Stimulated activated effector memory CD8-positive, alpha-beta T cell treated with anti-CD3 and anti-CD28 coated beads, Interleukin-12 subunit alpha, Interleukin-12 subunit beta, amount 100 ng/mL, for 72 hours (primary cell): ENCODE measurements around the gene TAB2.

Experiments
- ATAC-seq: fragments of 150-1000 bp; cut with Tn5 transposase; 2 replicates; pipeline ENCODE4 v1.10.0; 2021
- DNase-seq, 2 donors: peaks; one replicate each; pipeline ENCODE4 v3.0.0; 2021 to 2022; ENCODE audit warnings: low spot score in 2 of 2
- H3K27ac Mint-ChIP-seq: one replicate; pipeline ENCODE4 v1.8.0; 2022; ENCODE audit warnings: mild to moderate bottlenecking, mixed read lengths
- H3K36me3 Mint-ChIP-seq: one replicate; pipeline ENCODE4 v1.8.0; 2022; ENCODE audit warnings: mild to moderate bottlenecking, mixed read lengths
- H3K4me1 Mint-ChIP-seq: one replicate; pipeline ENCODE4 v1.8.0; 2022; ENCODE audit warnings: mixed read lengths
- H3K4me3 Mint-ChIP-seq: one replicate; pipeline ENCODE4 v1.8.0; 2022; ENCODE audit warnings: mild to moderate bottlenecking, mixed read lengths
- H3K9me3 Mint-ChIP-seq: one replicate; pipeline ENCODE4 v1.8.0; 2022; ENCODE audit warnings: mixed read lengths

The TAB2 gene

GRCh38 chr6:149320796-149321195, 3.3 kb downstream of the TAB2 start:
- ATAC-seq (no peak), DNase-seq (no peak)
- Mint-ChIP-seq H3K27ac (peak overlapping the region; percentile 93), H3K4me1 (peaks cover 28% of the 10 kb centered on the region), H3K9me3 (no peaks in the 10 kb centered on the region), H3K36me3 (peaks cover 73% of the 10 kb centered on the region), H3K4me3 (peak overlapping the region; percentile 80)

GRCh38 chr6:149323353-149323752, 5.8 kb downstream of the TAB2 start:
- Mint-ChIP-seq H3K9me3 (no peaks in the 10 kb centered on the region), H3K36me3 (peaks cover 94% of the 10 kb centered on the region), H3K27ac (peak overlapping the region; percentile 79), H3K4me1 (peaks cover 35% of the 10 kb centered on the region), H3K4me3 (peak overlapping the region; percentile 80)
- ATAC-seq = no peak
- DNase-seq = no peak

DNA sequence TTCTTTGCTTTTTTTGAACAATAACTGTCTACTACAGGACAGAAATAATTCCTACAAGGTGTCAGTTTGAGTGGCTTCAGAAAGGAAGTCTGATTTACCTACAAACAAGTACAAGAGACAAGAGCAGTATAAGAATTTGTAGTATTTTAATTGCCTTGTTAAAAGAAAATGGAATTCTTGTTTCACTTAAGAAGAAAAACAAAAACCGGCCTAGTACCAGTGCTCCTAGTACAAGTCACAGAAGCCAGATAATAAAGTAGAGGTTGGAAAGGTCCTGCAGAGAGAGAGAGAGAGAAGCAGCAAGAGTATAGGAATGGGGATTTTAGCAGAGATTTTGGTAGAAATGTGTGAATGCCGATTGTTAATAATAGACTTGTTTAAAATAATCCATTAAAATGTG, 6.4 kb downstream of the TAB2 start:
- H3K36me3 Mint-ChIP-seq = peaks cover 90% of the 10 kb centered on the region
- peaks cover 40% of the 10 kb centered on the region for H3K4me1 Mint-ChIP-seq
- no peak for ATAC-seq
- DNase-seq = no peak
- peak overlapping the region; percentile 79 for H3K27ac Mint-ChIP-seq
- no peaks in the 10 kb centered on the region for H3K9me3 Mint-ChIP-seq
- H3K4me3 Mint-ChIP-seq = peak overlapping the region; percentile 80

- DNase-seq (no peak), ATAC-seq (peak; percentile 49)
- Mint-ChIP-seq H3K27ac (peak overlapping the region; percentile 79), H3K36me3 (peaks cover 85% of the 10 kb centered on the region), H3K4me1 (peaks cover 46% of the 10 kb centered on the region), H3K9me3 (no peaks in the 10 kb centered on the region), H3K4me3 (peak overlapping the region; percentile 80)
These were observed 6.9 kb downstream of the TAB2 start for GRCh38 chr6:149324428-149324827.

- ATAC-seq = no peak
- Mint-ChIP-seq H3K4me3 (peak overlapping the region; percentile 14), H3K4me1 (peaks cover 56% of the 10 kb centered on the region), H3K9me3 (no peaks in the 10 kb centered on the region), H3K27ac (no peak overlapping the region), H3K36me3 (peaks cover 79% of the 10 kb centered on the region)
- no peak for DNase-seq
These were observed 8.2 kb downstream of the TAB2 start for GRCh38 chr6:149325648-149326236.

- ATAC-seq (no peak), DNase-seq (no peak)
- Mint-ChIP-seq H3K36me3 (peaks cover 81% of the 10 kb centered on the region), H3K4me1 (peaks cover 71% of the 10 kb centered on the region), H3K9me3 (no peaks in the 10 kb centered on the region), H3K4me3 (no peak overlapping the region), H3K27ac (peak overlapping the region; percentile 46)
These were observed 10.1 kb downstream of the TAB2 start for GRCh38 chr6:149327638-149328037.

DNA sequence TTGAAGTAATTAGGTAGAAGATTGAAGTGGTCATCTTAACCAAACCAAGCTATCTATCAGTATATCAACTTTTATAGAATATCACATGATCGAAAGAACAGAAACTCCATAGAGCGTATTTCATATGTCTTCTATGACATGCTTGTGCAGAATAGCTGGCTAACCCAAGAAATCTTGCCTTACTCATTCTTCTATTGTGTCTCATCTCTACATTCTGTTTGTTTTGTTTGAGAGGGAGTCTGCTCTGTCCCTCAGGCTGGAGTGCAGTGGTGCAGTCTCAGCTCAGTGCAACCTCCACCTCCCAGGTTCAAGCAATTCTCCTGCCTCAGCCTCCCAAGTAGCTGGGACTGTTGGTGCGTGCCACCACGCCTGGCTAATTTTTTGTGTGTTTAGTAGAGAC, 10.6 kb downstream of the TAB2 start:
- Mint-ChIP-seq H3K4me1 (peaks cover 71% of the 10 kb centered on the region), H3K9me3 (no peaks in the 10 kb centered on the region), H3K27ac (peak overlapping the region; percentile 46), H3K4me3 (peak overlapping the region; percentile 57), H3K36me3 (peaks cover 77% of the 10 kb centered on the region)
- peak; percentile 34 for ATAC-seq
- DNase-seq = no peak

GRCh38 chr6:149329529-149329928, 12.0 kb downstream of the TAB2 start:
- peaks cover 64% of the 10 kb centered on the region for H3K36me3 Mint-ChIP-seq
- H3K27ac Mint-ChIP-seq = no peak overlapping the region
- H3K9me3 Mint-ChIP-seq = no peaks in the 10 kb centered on the region
- H3K4me3 Mint-ChIP-seq = peak overlapping the region; percentile 57
- peaks cover 71% of the 10 kb centered on the region for H3K4me1 Mint-ChIP-seq
- DNase-seq (no peak), ATAC-seq (peak; percentile 48)

DNA sequence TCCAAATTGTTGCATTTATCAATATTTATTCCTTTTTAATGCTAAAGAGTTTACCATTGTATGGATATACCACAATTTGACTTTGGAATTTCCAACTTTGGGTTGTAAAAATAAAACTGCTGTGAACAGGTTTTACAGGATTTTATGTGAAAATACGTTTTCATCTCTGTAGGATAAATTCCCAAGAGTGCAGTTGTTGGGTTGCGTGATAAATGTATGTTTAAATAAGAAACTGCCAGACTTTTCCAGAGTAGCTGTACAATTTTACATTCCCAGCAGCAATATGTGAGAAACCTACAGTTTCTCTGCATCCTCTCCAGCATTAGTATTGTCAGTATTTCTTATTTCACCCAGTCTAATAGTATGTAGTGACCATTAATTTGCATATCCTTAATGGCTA, 12.6 kb downstream of the TAB2 start:
- peaks cover 74% of the 10 kb centered on the region for H3K4me1 Mint-ChIP-seq
- no peaks in the 10 kb centered on the region for H3K9me3 Mint-ChIP-seq
- peak overlapping the region; percentile 57 for H3K4me3 Mint-ChIP-seq
- no peak overlapping the region for H3K27ac Mint-ChIP-seq
- ATAC-seq (no peak), DNase-seq (no peak)
- H3K36me3 Mint-ChIP-seq = peaks cover 62% of the 10 kb centered on the region

- Mint-ChIP-seq H3K36me3 (peaks cover 58% of the 10 kb centered on the region), H3K4me1 (peaks cover 80% of the 10 kb centered on the region), H3K9me3 (no peaks in the 10 kb centered on the region), H3K4me3 (peak overlapping the region; percentile 57), H3K27ac (peak overlapping the region; percentile 63)
- DNase-seq (no peak), ATAC-seq (no peak)
These were observed 13.7 kb downstream of the TAB2 start for GRCh38 chr6:149331043-149331807.

GRCh38 chr6:149331871-149332270, 14.4 kb downstream of the TAB2 start:
- H3K4me3 Mint-ChIP-seq = peak overlapping the region; percentile 57
- DNase-seq = no peak
- H3K27ac Mint-ChIP-seq = peak overlapping the region; percentile 63

DNA sequence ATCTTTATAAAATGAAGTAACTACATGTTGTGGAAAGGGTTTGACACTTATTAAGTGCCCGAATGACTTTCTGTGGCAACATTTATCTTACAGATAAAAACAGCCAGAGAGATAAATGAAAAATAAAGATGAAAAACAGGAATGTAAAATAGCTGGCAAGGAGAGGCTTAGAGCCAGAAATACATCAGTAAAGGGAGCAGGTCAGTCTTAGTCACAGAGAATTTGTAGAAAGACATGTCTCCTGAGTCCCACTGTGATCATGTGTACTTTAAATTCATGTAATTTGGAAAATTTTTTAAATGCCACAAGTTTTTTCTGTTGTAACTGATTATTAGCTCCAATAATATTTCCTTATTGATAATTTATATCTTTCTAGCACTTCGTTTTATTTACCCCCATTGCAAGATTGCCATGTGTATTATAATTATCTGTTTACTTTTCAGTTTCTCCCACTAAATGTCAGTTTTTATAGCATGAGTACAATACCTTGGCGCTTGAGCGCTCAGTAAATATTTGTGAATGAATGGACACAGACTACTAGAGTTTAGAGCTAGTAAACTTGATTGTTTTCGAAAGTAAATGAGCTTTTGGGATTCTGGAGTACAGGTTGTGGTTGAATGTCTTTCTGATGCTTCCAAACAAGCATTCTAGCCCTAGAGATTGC, 15.2 kb downstream of the TAB2 start:
- Mint-ChIP-seq H3K27ac (peak overlapping the region; percentile 63), H3K36me3 (peaks cover 48% of the 10 kb centered on the region), H3K4me1 (peaks cover 89% of the 10 kb centered on the region), H3K4me3 (peak overlapping the region; percentile 57), H3K9me3 (no peaks in the 10 kb centered on the region)
- ATAC-seq = no peak
- DNase-seq = no peak

More at GRCh38 chr6:149331871-149332270, 14.4 kb downstream of the TAB2 start:
- Mint-ChIP-seq H3K36me3 (peaks cover 53% of the 10 kb centered on the region), H3K4me1 (peaks cover 86% of the 10 kb centered on the region), H3K9me3 (no peaks in the 10 kb centered on the region)
- ATAC-seq = no peak

DNA sequence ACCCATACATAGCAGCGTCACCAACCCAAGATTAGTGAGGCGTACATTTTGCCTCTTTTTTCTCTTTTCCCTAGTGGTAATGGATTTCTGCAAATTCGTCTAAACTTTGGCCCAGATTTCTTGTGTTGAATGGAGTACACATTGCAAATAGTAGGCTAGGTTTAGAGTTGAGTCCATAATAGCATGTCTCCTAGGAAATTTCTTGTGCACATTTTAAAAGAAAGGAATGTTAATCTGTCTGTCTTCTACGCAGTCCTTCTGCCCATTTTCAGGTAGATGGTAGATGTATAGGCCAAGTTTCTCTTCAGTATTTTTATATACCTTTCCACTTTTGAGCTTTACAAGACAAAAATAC, 15.7 kb downstream of the TAB2 start:
- ATAC-seq (no peak), DNase-seq (no peak)
- peaks cover 48% of the 10 kb centered on the region for H3K36me3 Mint-ChIP-seq
- H3K4me3 Mint-ChIP-seq = peak overlapping the region; percentile 57
- H3K9me3 Mint-ChIP-seq = no peaks in the 10 kb centered on the region
- no peak overlapping the region for H3K27ac Mint-ChIP-seq
- peaks cover 89% of the 10 kb centered on the region for H3K4me1 Mint-ChIP-seq

- peaks cover 56% of the 10 kb centered on the region for H3K36me3 Mint-ChIP-seq
- H3K27ac Mint-ChIP-seq = peak overlapping the region; percentile 21
- peak overlapping the region; percentile 57 for H3K4me3 Mint-ChIP-seq
- peaks cover 89% of the 10 kb centered on the region for H3K4me1 Mint-ChIP-seq
- no peaks in the 10 kb centered on the region for H3K9me3 Mint-ChIP-seq
- no peak for DNase-seq
- ATAC-seq = no peak
These were observed 16.7 kb downstream of the TAB2 start for GRCh38 chr6:149334201-149334600.

- peaks cover 58% of the 10 kb centered on the region for H3K36me3 Mint-ChIP-seq
- ATAC-seq (no peak), DNase-seq (no peak)
- H3K4me1 Mint-ChIP-seq = peaks cover 84% of the 10 kb centered on the region
- H3K9me3 Mint-ChIP-seq = no peaks in the 10 kb centered on the region
- H3K27ac Mint-ChIP-seq = peak overlapping the region; percentile 21
- H3K4me3 Mint-ChIP-seq = peak overlapping the region; percentile 57
These were observed 17.2 kb downstream of the TAB2 start for GRCh38 chr6:149334682-149335160.
